Lower leg skin (tissue), 4 donors: Measurements from ENCODE around the gene GLS. TPM values are rescaled to one million over a fixed set of nuclear protein-coding genes. Genes with fewer than 3 reads are reported as not detected.
"Not testable (repeated sequence)": the region's sequence is repeated elsewhere in the genome, so short reads cannot be mapped to it uniquely, and the experiment has no call there.

Experiments used
- DNase-seq, 2 donors: peaks; one replicate each; pipeline ENCODE4 v3.0.0-alpha.2; 2019; ENCODE audit warnings: low spot score in 2 of 2
- H3K4me3 ChIP-seq: fragments of 200-600 bp; sonication (generic); 2 replicates; pipeline ENCODE4 v1.5.1; 2017; ENCODE audit warnings: mild to moderate bottlenecking, low read depth; ENCODE audit not compliant: poor library complexity, severe bottlenecking
- POLR2A ChIP-seq, 2 donors: fragments of 450-650 bp; IDR thresholded peaks; one replicate each; pipeline ENCODE4 v1.6.1; 2016 to 2017; ENCODE audit warnings: antibody characterized with exemption in 2 of 2, mild to moderate bottlenecking in 1 of 2, moderate library complexity in 1 of 2
- WGBS, 2 donors: methylation state at CpG; one replicate each; pipeline ENCODE4 v1.1.5; 2018; 5-methylcytosine and 5-hydroxymethylcytosine counted together
- intact Hi-C: fragments of 100-400 bp; cut with DNase I; formaldehyde crosslinking; loops from one replicate; pipeline ENCODE4 v1.15.0; 2023; ENCODE audit warnings: low total_unique reads
- total RNA-seq, 4 donors: library from RNA; depleted of rRNA; stranded (reverse); fragments of >200 nt; gene quantifications; one replicate each; pipeline ENCODE4 v1.1.0, GENCODE V29; 2016
- TF ChIP-seq, protein P1 (sequence below), 3 donors: fragments of 450-650 bp; IDR thresholded peaks; one replicate each; pipeline ENCODE4 v1.5.1; 2016; ENCODE audit warnings: antibody characterized with exemption in 3 of 3, mild to moderate bottlenecking in 3 of 3, moderate library complexity in 2 of 3

Gene GLS
- total RNA-seq, 4 donors from 2014 or later = 55.3 to 86.2 (median 67.6) TPM

- no peak overlapping the region for H3K4me3 ChIP-seq
- WGBS, 2 donors = 59 to 62% methylated on average over 6 of the region's 6 CpGs
- TF ChIP-seq POLR2A (IDR thresholded peaks at IDR 0.05) = no peak
- TF ChIP-seq, protein P1, sequence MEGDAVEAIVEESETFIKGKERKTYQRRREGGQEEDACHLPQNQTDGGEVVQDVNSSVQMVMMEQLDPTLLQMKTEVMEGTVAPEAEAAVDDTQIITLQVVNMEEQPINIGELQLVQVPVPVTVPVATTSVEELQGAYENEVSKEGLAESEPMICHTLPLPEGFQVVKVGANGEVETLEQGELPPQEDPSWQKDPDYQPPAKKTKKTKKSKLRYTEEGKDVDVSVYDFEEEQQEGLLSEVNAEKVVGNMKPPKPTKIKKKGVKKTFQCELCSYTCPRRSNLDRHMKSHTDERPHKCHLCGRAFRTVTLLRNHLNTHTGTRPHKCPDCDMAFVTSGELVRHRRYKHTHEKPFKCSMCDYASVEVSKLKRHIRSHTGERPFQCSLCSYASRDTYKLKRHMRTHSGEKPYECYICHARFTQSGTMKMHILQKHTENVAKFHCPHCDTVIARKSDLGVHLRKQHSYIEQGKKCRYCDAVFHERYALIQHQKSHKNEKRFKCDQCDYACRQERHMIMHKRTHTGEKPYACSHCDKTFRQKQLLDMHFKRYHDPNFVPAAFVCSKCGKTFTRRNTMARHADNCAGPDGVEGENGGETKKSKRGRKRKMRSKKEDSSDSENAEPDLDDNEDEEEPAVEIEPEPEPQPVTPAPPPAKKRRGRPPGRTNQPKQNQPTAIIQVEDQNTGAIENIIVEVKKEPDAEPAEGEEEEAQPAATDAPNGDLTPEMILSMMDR (IDR thresholded peaks at IDR 0.05) = no peak
- DNase-seq = no peak
- intact Hi-C loops = no loop called here
Observed at GRCh38 chr2:190859347-190860297, 21.0 kb upstream of the GLS start.

DNA sequence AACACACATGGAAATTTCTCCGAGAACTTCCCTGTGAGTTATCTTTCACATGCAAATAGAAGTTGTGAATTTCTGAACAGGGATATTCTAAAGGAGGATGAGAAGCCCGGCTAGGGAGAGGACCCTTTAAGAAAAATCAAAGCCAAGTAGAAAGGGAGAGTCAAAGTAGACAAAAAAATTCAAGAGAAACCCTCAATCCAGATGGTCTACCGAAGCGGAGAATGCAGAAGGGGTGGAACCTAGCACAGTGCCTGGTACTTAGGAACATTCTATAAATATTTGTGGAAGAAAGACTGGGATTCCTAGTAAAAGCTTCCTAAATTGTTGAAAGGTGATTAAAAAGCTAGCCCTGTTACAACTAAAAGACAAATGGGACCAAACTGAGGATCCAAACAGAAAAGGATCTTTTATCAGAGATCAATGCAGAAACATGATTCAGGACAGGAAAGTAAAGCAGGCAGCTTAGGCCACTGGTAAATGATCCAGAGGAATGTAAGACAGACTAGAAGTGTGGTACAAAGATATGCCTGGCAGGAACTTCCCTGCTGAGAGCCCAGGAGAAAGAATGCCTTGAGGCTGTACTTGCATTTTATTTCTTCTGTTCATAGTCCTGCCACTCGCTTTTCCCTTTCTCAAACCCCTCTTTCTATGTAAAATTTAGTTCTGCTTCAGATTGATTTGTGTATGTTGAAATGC, 19.5 kb upstream of the GLS start:
- H3K4me3 ChIP-seq = no peak overlapping the region
- intact Hi-C loops = no loop called here
- DNase-seq = no peak
- no peak for TF ChIP-seq POLR2A (IDR thresholded peaks at IDR 0.05)
- TF ChIP-seq, protein P1 (IDR thresholded peaks at IDR 0.05) = no peak
- 82 to 84% methylated on average over 5 of the region's 5 CpGs for WGBS, 2 donors

DNA sequence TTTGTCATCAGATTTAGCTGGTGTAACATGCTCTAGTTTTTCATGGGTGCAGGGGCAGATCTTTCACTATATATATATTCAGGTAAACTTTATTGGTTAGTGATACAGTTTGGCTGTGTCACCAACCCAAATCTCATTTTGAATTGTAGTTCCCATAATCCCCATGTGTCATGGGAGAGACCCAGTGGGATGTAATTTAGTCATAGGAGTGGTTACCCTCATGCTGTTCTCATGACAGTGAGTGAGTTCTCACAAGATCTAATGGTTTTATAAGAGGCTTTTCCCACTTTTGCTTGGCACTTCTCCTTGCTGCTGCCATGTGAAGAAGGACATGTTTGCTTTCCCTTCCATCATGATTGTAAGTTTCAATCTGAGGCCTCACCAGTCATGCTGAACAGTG, 18.5 kb upstream of the GLS start:
- DNase-seq, H3K4me3 ChIP-seq, intact Hi-C loops: not testable (repeated sequence)

DNA sequence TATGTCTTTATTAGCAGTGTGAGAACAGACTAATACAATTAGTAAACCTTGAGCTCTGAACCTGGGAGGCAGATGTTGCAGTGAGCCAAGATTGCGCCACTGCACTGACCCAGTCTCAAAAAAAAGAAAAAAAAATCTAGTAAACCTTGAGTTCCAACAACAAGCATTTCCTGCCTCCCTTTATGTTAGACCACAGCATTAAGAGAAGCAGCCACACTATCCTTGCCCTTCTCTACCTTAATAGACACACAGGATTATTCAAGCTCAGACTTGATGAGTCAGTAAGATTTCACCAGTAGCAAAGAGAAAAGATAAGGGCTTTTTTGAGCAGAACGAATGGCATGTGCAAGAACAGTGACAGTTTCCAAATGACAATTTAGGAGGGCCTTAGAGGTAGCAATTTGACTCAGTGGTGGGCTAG, 18.0 kb upstream of the GLS start:
- TF ChIP-seq POLR2A (IDR thresholded peaks at IDR 0.05) = no peak
- TF ChIP-seq, protein P1 (IDR thresholded peaks at IDR 0.05) = no peak
- DNase-seq = no peak
- intact Hi-C loops = no loop called here
- H3K4me3 ChIP-seq = no peak overlapping the region
- 77 to 84% methylated on average over 2 of the region's 2 CpGs for WGBS, 2 donors

DNA sequence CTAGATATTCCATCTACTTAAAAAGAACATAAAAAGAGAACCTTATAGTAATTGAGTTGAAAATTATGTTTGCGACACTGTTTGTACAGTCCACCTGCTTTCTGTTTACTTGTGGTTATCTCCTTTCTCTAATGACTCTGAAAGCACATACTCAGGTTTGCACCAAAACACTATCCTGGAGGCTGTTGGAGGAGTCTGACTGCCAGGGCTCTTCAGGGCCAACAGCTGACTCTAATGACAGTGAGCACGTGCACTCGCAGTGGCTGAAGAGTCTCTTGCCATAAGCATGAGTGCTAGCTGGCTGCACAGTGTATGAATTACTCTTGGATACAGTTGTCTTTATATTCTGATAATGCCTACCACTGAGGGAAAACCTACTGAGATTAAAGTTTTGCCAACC, 16.7 kb upstream of the GLS start:
- WGBS, 2 donors = 71 to 72% methylated on average over 3 of the region's 3 CpGs
- TF ChIP-seq POLR2A (IDR thresholded peaks at IDR 0.05) = no peak
- TF ChIP-seq, protein P1 (IDR thresholded peaks at IDR 0.05) = no peak
- intact Hi-C loops = no loop called here
- no peak for DNase-seq
- H3K4me3 ChIP-seq = no peak overlapping the region

GRCh38 chr2:190864375-190864774, 16.2 kb upstream of the GLS start:
- no peak for TF ChIP-seq POLR2A (IDR thresholded peaks at IDR 0.05)
- TF ChIP-seq, protein P1 (IDR thresholded peaks at IDR 0.05) = no peak
- intact Hi-C loops = no loop called here
- no peak for DNase-seq
- no peak overlapping the region for H3K4me3 ChIP-seq
